Common myeloid progenitor, CD34-positive (primary cell): ENCODE measurements around the gene LRRC58.
"Not testable (repeated sequence)": the region's sequence is repeated elsewhere in the genome, so short reads cannot be mapped to it uniquely, and the experiment has no call there.

ENCODE experiments used
- CTCF ChIA-PET: fragments of 350-600 bp; sonication (Branson Sonifier 250); formaldehyde crosslinking; loops from one replicate; lab custom pipeline; 2021; ENCODE audit warnings: antibody characterized with exemption; lab: Charles Lee
- POLR2A ChIA-PET: fragments of 350-600 bp; sonication (Branson Sonifier 250); formaldehyde crosslinking; loops from one replicate; lab custom pipeline; 2021; ENCODE audit warnings: antibody characterized with exemption; lab: Charles Lee
- DNase-seq, 3 donors: peaks; one replicate each; pipeline versions ENCODE4 v3.0.0 to v3.0.0-alpha.2; 2013
- H3K27ac ChIP-seq, 2 experiments: 1 replicate in 1 of 2; 2 replicates in 1 of 2; pipeline ENCODE4 v1.7.0; 2013; ENCODE audit warnings: inconsistent platforms in 2 of 2, low read length in 2 of 2, mild to moderate bottlenecking in 2 of 2, low read depth in 1 of 2, moderate library complexity in 1 of 2; ENCODE audit not compliant: severe bottlenecking in 2 of 2, insufficient read depth in 1 of 2, poor library complexity in 1 of 2
- H3K27me3 ChIP-seq, 5 experiments: replicated peaks in 2 of 5; 1 replicate in 3 of 5; 2 replicates in 2 of 5; pipeline versions ENCODE4 v1.6.1 to v1.7.0; 2013; ENCODE audit warnings: low read length in 4 of 5, mild to moderate bottlenecking in 2 of 5, moderate library complexity in 2 of 5, inconsistent platforms in 1 of 5; ENCODE audit not compliant: insufficient read depth in 5 of 5, control insufficient read depth in 4 of 5
- H3K36me3 ChIP-seq, 4 experiments: 1 replicate in 2 of 4; 2 replicates in 2 of 4; pipeline versions ENCODE4 v1.6.1 to v1.7.0; 2013; ENCODE audit warnings: low read length in 3 of 4, control low read depth in 1 of 4, mild to moderate bottlenecking in 1 of 4; ENCODE audit not compliant: control insufficient read depth in 4 of 4, insufficient read depth in 4 of 4
- H3K4me1 ChIP-seq, 4 experiments: 1 replicate in 3 of 4; 2 replicates in 1 of 4; pipeline versions ENCODE4 v1.6.1 to v1.7.1; 2013; ENCODE audit warnings: low read length in 3 of 4, mild to moderate bottlenecking in 3 of 4, control low read depth in 1 of 4, inconsistent platforms in 1 of 4, moderate library complexity in 1 of 4; ENCODE audit not compliant: control insufficient read depth in 4 of 4, insufficient read depth in 4 of 4; ENCODE audit errors: control extremely low read depth in 1 of 4
- H3K4me3 ChIP-seq, 7 experiments: 1 replicate in 4 of 7; 2 replicates in 3 of 7; pipeline versions ENCODE4 v1.5.1 to v1.7.0; 2013; ENCODE audit warnings: mild to moderate bottlenecking in 7 of 7, low read length in 6 of 7, moderate library complexity in 6 of 7, inconsistent platforms in 2 of 7, low read depth in 2 of 7, control low read depth in 1 of 7; ENCODE audit not compliant: insufficient read depth in 4 of 7, control insufficient read depth in 1 of 7; ENCODE audit errors: extremely low read depth in 1 of 7
- H3K9me3 ChIP-seq, 5 experiments: 1 replicate in 4 of 5; 2 replicates in 1 of 5; pipeline versions ENCODE4 v1.6.1 to v1.7.1; 2013; ENCODE audit warnings: low read length in 4 of 5, mild to moderate bottlenecking in 2 of 5, inconsistent platforms in 1 of 5, low read depth in 1 of 5, moderate library complexity in 1 of 5; ENCODE audit not compliant: control insufficient read depth in 4 of 5, insufficient read depth in 2 of 5; ENCODE audit errors: control extremely low read depth in 1 of 5
- WGBS: methylation state at CpG from one replicate; pipeline ENCODE4 v1.1.5; 2013; ENCODE audit not compliant: insufficient coverage; 5-methylcytosine and 5-hydroxymethylcytosine counted together

The LRRC58 gene

DNA sequence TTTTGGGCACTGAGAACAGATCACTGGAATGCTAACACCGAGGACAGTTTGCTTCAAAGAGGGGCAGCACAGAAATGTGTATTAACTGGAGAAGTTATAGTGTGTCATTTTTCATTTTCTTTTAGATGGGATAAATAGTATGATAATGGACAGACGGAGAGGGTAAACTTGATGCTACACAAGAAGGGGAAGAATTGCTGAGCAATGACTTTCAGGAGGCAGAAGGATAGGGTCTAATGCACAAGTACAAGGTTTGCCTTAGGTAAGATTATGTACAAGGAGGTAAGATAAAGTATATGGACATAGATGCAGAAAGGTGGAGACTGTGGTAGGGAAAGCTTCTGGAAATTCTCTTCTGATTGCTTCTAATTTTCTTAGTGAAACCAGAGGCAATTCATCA, 32.3 kb upstream of the LRRC58 start:
- H3K36me3 ChIP-seq = no peaks in the 10 kb centered on the region
- no peak for DNase-seq
- peaks cover 0 to 5% (median 0%) of the 10 kb centered on the region in 5 experiments for H3K9me3 ChIP-seq
- 89% methylated on average over 2 of the region's 2 CpGs for WGBS
- H3K4me1 ChIP-seq = no peaks in the 10 kb centered on the region
- CTCF ChIA-PET = no interaction called here
- H3K4me3 ChIP-seq = no peak overlapping the region
- peaks cover 0 to 3% (median 0%) of the 10 kb centered on the region in 5 experiments for H3K27me3 ChIP-seq
- no peak overlapping the region for H3K27ac ChIP-seq
- POLR2A ChIA-PET = no interaction called here

GRCh38 chr3:120377948-120378347, 28.8 kb upstream of the LRRC58 start:
- WGBS = no CpG with 5 or more reads among the region's 12 CpGs
- H3K27me3 ChIP-seq, H3K9me3 ChIP-seq, DNase-seq, H3K36me3 ChIP-seq, POLR2A ChIA-PET, H3K4me1 ChIP-seq, CTCF ChIA-PET, H3K27ac ChIP-seq, H3K4me3 ChIP-seq: not testable (repeated sequence)

DNA sequence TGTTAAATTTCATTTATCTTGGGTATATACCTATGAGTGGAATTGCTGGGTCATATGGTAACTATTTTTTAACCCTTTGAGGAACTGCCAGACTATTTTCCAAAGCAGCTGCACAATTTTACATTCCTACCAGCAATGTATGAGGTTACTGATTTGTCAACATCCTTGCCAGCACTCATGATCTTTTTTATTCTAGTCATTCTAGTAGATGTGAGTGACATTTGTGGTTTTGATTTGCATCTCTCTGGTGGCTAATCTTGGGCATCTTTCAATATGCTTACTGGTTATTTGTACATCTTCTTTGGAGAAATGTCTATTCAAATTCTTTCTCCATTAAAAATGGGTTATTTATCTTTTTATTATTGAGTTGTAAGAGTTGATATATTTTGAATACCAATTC, 21.3 kb upstream of the LRRC58 start:
- H3K4me3 ChIP-seq = no peak overlapping the region
- DNase-seq = no peak
- CTCF ChIA-PET = no interaction called here
- no peaks in the 10 kb centered on the region for H3K4me1 ChIP-seq
- H3K27me3 ChIP-seq = peaks cover 0 to 5% (median 2%) of the 10 kb centered on the region in 5 experiments
- POLR2A ChIA-PET = no interaction called here
- H3K36me3 ChIP-seq = no peaks in the 10 kb centered on the region
- peaks cover 0 to 2% (median 0%) of the 10 kb centered on the region in 5 experiments for H3K9me3 ChIP-seq
- H3K27ac ChIP-seq = no peak overlapping the region

DNA sequence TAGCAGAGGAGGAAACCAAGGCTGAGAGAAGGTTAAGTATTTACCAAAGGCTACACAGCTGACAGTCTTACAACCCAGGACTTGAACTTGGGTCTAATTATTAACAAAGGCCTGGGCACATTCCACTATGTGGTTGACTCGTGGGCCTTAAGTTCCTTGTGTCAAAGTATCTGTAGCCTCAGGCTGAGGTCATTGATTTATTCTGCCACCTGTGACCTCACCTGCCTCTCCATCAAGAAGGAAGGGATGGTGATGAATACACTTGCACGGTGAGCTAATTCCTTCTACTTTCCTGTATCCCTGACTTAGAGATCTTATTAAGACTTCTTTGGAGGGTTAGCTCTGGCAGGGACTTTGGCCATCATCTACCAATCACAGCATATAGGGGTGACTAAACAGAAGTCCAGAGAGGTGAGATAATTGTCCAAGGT, 19.9 kb upstream of the LRRC58 start:
- Histone ChIP-seq H3K27ac (no peak overlapping the region), H3K9me3 (peaks cover 0 to 2% (median 0%) of the 10 kb centered on the region in 5 experiments), H3K36me3 (no peaks in the 10 kb centered on the region), H3K4me1 (no peaks in the 10 kb centered on the region), H3K27me3 (peaks cover 0 to 5% (median 2%) of the 10 kb centered on the region in 5 experiments), H3K4me3 (no peak overlapping the region)
- ChIA-PET CTCF (interaction anchor here (1.3 kb wide), 1 partner anchor 189 kb away, joined by 3 read pairs; no protein-coding TSS in a partner anchor), POLR2A (no interaction called here)
- DNase-seq = no peak
- WGBS = 71% methylated on average over 1 of the region's 2 CpGs

DNA sequence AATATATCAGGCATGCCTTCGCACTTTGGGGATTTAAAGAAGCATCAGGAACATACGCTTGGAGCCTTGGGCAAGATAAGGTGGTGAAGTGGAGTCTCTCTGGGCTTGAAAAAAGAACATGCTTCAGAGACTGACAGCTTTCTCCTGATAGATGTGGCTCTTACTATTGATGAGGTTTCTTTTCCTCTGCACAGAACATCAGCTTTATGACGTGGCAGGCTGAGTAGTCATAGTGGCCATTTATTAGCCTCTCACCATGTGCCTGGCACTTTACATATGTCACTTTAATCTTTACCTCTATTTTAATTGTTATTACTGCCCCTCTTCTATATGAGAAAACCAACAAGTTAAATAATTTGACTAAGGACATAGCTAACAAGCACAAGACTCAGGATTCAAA, 19.0 kb upstream of the LRRC58 start:
- Histone ChIP-seq H3K4me3 (no peak overlapping the region), H3K27me3 (peaks cover 0 to 5% (median 2%) of the 10 kb centered on the region in 5 experiments), H3K27ac (no peak overlapping the region), H3K9me3 (peaks cover 0 to 2% (median 0%) of the 10 kb centered on the region in 5 experiments), H3K36me3 (no peaks in the 10 kb centered on the region), H3K4me1 (no peaks in the 10 kb centered on the region)
- ChIA-PET POLR2A (no interaction called here), CTCF (interaction anchor here (1.3 kb wide), 1 partner anchor 190 kb away, joined by 3 read pairs; no protein-coding TSS in a partner anchor)
- no peak for DNase-seq
- 100% methylated on average over 1 of the region's 3 CpGs for WGBS

GRCh38 chr3:120364821-120365220, 15.7 kb upstream of the LRRC58 start:
- H3K4me3 ChIP-seq = no peak overlapping the region
- peaks cover 0 to 5% (median 3%) of the 10 kb centered on the region in 5 experiments for H3K27me3 ChIP-seq
- DNase-seq = no peak
- no peak overlapping the region for H3K27ac ChIP-seq
- ChIA-PET POLR2A (no interaction called here), CTCF (interaction anchor here (1.2 kb wide), 1 partner anchor 53 kb away, joined by 3 read pairs; no protein-coding TSS in a partner anchor)
- H3K36me3 ChIP-seq = no peaks in the 10 kb centered on the region
- 60% methylated on average over 1 of the region's 1 CpG for WGBS
- H3K4me1 ChIP-seq = no peaks in the 10 kb centered on the region
- no peaks in the 10 kb centered on the region for H3K9me3 ChIP-seq

DNA sequence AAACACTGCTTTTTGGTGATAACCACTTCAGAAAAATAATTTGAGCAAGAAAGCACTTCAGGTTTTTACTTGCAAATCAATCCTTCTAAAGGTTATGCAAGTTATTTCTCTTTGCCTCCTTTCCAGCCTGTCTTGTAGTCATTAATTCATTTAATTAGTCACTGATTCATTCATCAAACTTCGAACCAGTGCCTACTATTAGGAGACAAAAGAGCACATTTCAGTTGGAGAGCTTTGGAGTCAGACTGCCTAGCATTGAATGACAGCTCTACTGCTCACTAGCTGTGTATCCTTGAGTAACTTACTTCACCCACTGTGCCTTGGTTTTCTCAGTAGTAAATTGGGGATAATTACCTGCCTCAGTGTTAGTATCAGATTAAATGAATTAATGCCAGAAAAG, 14.9 kb upstream of the LRRC58 start:
- Histone ChIP-seq H3K4me1 (no peaks in the 10 kb centered on the region), H3K9me3 (no peaks in the 10 kb centered on the region), H3K4me3 (no peak overlapping the region), H3K27ac (no peak overlapping the region), H3K27me3 (peaks cover 0 to 5% (median 3%) of the 10 kb centered on the region in 5 experiments), H3K36me3 (no peaks in the 10 kb centered on the region)
- ChIA-PET CTCF (no interaction called here), POLR2A (no interaction called here)
- no peak for DNase-seq
- WGBS = 100% methylated on average over 1 of the region's 1 CpG
